ENCODE data around the gene AKIRIN2.
"Not testable (repeated sequence)": the region's sequence is repeated elsewhere in the genome, so short reads cannot be mapped to it uniquely, and the experiment has no call there.

AKIRIN2 gene

GRCh38 chr6:87697581-87698546 lies 4.2 kb downstream of the AKIRIN2 start:
- Histone ChIP-seq H3K36me3 (ENCODE audit: control insufficient read depth, insufficient read depth, low read length) (no peaks in the 10 kb centered on the region), H3K27me3 (ENCODE audit: control insufficient read depth, insufficient read depth, low read length) (no peaks in the 10 kb centered on the region), H3K9ac (ENCODE audit: low read depth, low read length) (no peak overlapping the region), H3K4me3 (ENCODE audit: low read depth, low read length) (peak overlapping the region; percentile 98), H3K4me1 (ENCODE audit: control insufficient read depth, insufficient read depth, low read length) (peaks cover 2% of the 10 kb centered on the region), H3K9me3 (ENCODE audit: control insufficient read depth, insufficient read depth, low read length) (no peaks in the 10 kb centered on the region)

GRCh38 chr6:87696817-87697216 lies 5.2 kb downstream of the AKIRIN2 start:
- not testable (repeated sequence) for H3K4me3 ChIP-seq (ENCODE audit: low read depth, low read length); H3K4me1 ChIP-seq (ENCODE audit: control insufficient read depth, insufficient read depth, low read length); H3K9ac ChIP-seq (ENCODE audit: low read depth, low read length); H3K36me3 ChIP-seq (ENCODE audit: control insufficient read depth, insufficient read depth, low read length); H3K27me3 ChIP-seq (ENCODE audit: control insufficient read depth, insufficient read depth, low read length); H3K9me3 ChIP-seq (ENCODE audit: control insufficient read depth, insufficient read depth, low read length)

GRCh38 chr6:87692086-87692485 lies 9.9 kb downstream of the AKIRIN2 start:
- H3K9ac ChIP-seq (ENCODE audit: low read depth, low read length): no peak overlapping the region
- H3K4me3 ChIP-seq (ENCODE audit: low read depth, low read length): no peak overlapping the region
- peaks cover 21% of the 10 kb centered on the region for H3K4me1 ChIP-seq (ENCODE audit: control insufficient read depth, insufficient read depth, low read length)
- H3K27me3 ChIP-seq (ENCODE audit: control insufficient read depth, insufficient read depth, low read length): no peaks in the 10 kb centered on the region
- H3K9me3 ChIP-seq (ENCODE audit: control insufficient read depth, insufficient read depth, low read length): no peaks in the 10 kb centered on the region
- no peaks in the 10 kb centered on the region for H3K36me3 ChIP-seq (ENCODE audit: control insufficient read depth, insufficient read depth, low read length)

- no peaks in the 10 kb centered on the region for H3K9me3 ChIP-seq (ENCODE audit: control insufficient read depth, insufficient read depth, low read length)
- H3K27me3 ChIP-seq (ENCODE audit: control insufficient read depth, insufficient read depth, low read length): no peaks in the 10 kb centered on the region
- no peaks in the 10 kb centered on the region for H3K36me3 ChIP-seq (ENCODE audit: control insufficient read depth, insufficient read depth, low read length)
- H3K9ac ChIP-seq (ENCODE audit: low read depth, low read length): peak overlapping the region; percentile 19
- peaks cover 21% of the 10 kb centered on the region for H3K4me1 ChIP-seq (ENCODE audit: control insufficient read depth, insufficient read depth, low read length)
- H3K4me3 ChIP-seq (ENCODE audit: low read depth, low read length): no peak overlapping the region
These were observed 11.6 kb downstream of the AKIRIN2 start for GRCh38 chr6:87690441-87690840.

GRCh38 chr6:87687893-87688292 lies 14.1 kb downstream of the AKIRIN2 start:
- H3K36me3 ChIP-seq (ENCODE audit: control insufficient read depth, insufficient read depth, low read length); H3K9me3 ChIP-seq (ENCODE audit: control insufficient read depth, insufficient read depth, low read length); H3K9ac ChIP-seq (ENCODE audit: low read depth, low read length); H3K4me3 ChIP-seq (ENCODE audit: low read depth, low read length); H3K27me3 ChIP-seq (ENCODE audit: control insufficient read depth, insufficient read depth, low read length): not testable (repeated sequence)
- H3K4me1 ChIP-seq (ENCODE audit: control insufficient read depth, insufficient read depth, low read length): peaks cover 22% of the 10 kb centered on the region

- H3K4me3 ChIP-seq (ENCODE audit: low read depth, low read length): no peak overlapping the region
- no peak overlapping the region for H3K9ac ChIP-seq (ENCODE audit: low read depth, low read length)
- H3K4me1 ChIP-seq (ENCODE audit: control insufficient read depth, insufficient read depth, low read length): peaks cover 22% of the 10 kb centered on the region
- H3K27me3 ChIP-seq (ENCODE audit: control insufficient read depth, insufficient read depth, low read length): no peaks in the 10 kb centered on the region
- no peaks in the 10 kb centered on the region for H3K9me3 ChIP-seq (ENCODE audit: control insufficient read depth, insufficient read depth, low read length)
- H3K36me3 ChIP-seq (ENCODE audit: control insufficient read depth, insufficient read depth, low read length): no peaks in the 10 kb centered on the region
These were observed 14.7 kb downstream of the AKIRIN2 start for GRCh38 chr6:87687296-87687695.

- H3K4me3 ChIP-seq (ENCODE audit: low read depth, low read length); H3K36me3 ChIP-seq (ENCODE audit: control insufficient read depth, insufficient read depth, low read length); H3K9ac ChIP-seq (ENCODE audit: low read depth, low read length); H3K9me3 ChIP-seq (ENCODE audit: control insufficient read depth, insufficient read depth, low read length); H3K27me3 ChIP-seq (ENCODE audit: control insufficient read depth, insufficient read depth, low read length): not testable (repeated sequence)
- peaks cover 18% of the 10 kb centered on the region for H3K4me1 ChIP-seq (ENCODE audit: control insufficient read depth, insufficient read depth, low read length)
These were observed 15.3 kb downstream of the AKIRIN2 start for GRCh38 chr6:87686636-87687205.

- no peaks in the 10 kb centered on the region for H3K27me3 ChIP-seq (ENCODE audit: control insufficient read depth, insufficient read depth, low read length)
- no peak overlapping the region for H3K4me3 ChIP-seq (ENCODE audit: low read depth, low read length)
- H3K36me3 ChIP-seq (ENCODE audit: control insufficient read depth, insufficient read depth, low read length): no peaks in the 10 kb centered on the region
- H3K9ac ChIP-seq (ENCODE audit: low read depth, low read length): no peak overlapping the region
- peaks cover 11% of the 10 kb centered on the region for H3K4me1 ChIP-seq (ENCODE audit: control insufficient read depth, insufficient read depth, low read length)
- no peaks in the 10 kb centered on the region for H3K9me3 ChIP-seq (ENCODE audit: control insufficient read depth, insufficient read depth, low read length)
These were observed 17.0 kb downstream of the AKIRIN2 start for GRCh38 chr6:87684895-87685654.

- H3K4me1 ChIP-seq (ENCODE audit: control insufficient read depth, insufficient read depth, low read length): peaks cover 7% of the 10 kb centered on the region
- no peak overlapping the region for H3K9ac ChIP-seq (ENCODE audit: low read depth, low read length)
- peaks cover 3% of the 10 kb centered on the region for H3K36me3 ChIP-seq (ENCODE audit: control insufficient read depth, insufficient read depth, low read length)
- no peaks in the 10 kb centered on the region for H3K9me3 ChIP-seq (ENCODE audit: control insufficient read depth, insufficient read depth, low read length)
- H3K4me3 ChIP-seq (ENCODE audit: low read depth, low read length): no peak overlapping the region
- H3K27me3 ChIP-seq (ENCODE audit: control insufficient read depth, insufficient read depth, low read length): no peaks in the 10 kb centered on the region
These were observed 18.1 kb downstream of the AKIRIN2 start for GRCh38 chr6:87683890-87684289.

- Histone ChIP-seq H3K36me3 (ENCODE audit: control insufficient read depth, insufficient read depth, low read length) (peaks cover 3% of the 10 kb centered on the region), H3K9me3 (ENCODE audit: control insufficient read depth, insufficient read depth, low read length) (no peaks in the 10 kb centered on the region)
These were observed 19.7 kb downstream of the AKIRIN2 start for GRCh38 chr6:87682310-87682709.

GRCh38 chr6:87675004-87675681 lies 26.9 kb downstream of the AKIRIN2 start:
- Histone ChIP-seq H3K36me3 (ENCODE audit: control insufficient read depth, insufficient read depth, low read length) (peaks cover 11% of the 10 kb centered on the region), H3K4me1 (ENCODE audit: control insufficient read depth, insufficient read depth, low read length) (no peaks in the 10 kb centered on the region), H3K4me3 (ENCODE audit: low read depth, low read length) (no peak overlapping the region), H3K27me3 (ENCODE audit: control insufficient read depth, insufficient read depth, low read length) (no peaks in the 10 kb centered on the region), H3K9me3 (ENCODE audit: control insufficient read depth, insufficient read depth, low read length) (no peaks in the 10 kb centered on the region), H3K9ac (ENCODE audit: low read depth, low read length) (no peak overlapping the region)

More at GRCh38 chr6:87682310-87682709, 19.7 kb downstream of the AKIRIN2 start:
- Histone ChIP-seq H3K4me3 (ENCODE audit: low read depth, low read length) (no peak overlapping the region), H3K9ac (ENCODE audit: low read depth, low read length) (no peak overlapping the region), H3K4me1 (ENCODE audit: control insufficient read depth, insufficient read depth, low read length) (peaks cover 3% of the 10 kb centered on the region), H3K27me3 (ENCODE audit: control insufficient read depth, insufficient read depth, low read length) (no peaks in the 10 kb centered on the region)

All from iPS-15b (cell line).